ENCODE results near the gene FMC1.
"Not testable (repeated sequence)": the region's sequence is repeated elsewhere in the genome, so short reads cannot be mapped to it uniquely, and the experiment has no call there.

FMC1 gene

GRCh38 chr7:139340037-139340807 lies 915 bp upstream of the FMC1 start:
- peak; percentile 97 for DNase-seq (ENCODE audit: low read depth, low spot score)

GRCh38 chr7:139340808-139341057 lies 404 bp upstream of the FMC1 start:
- DNase-seq (ENCODE audit: low read depth, low spot score): no peak

GRCh38 chr7:139341776-139342226 lies 664 bp downstream of the FMC1 start:
- no peak for DNase-seq (ENCODE audit: low read depth, low spot score)

- DNase-seq (ENCODE audit: low read depth, low spot score): no peak
Observed at GRCh38 chr7:139345042-139345441, 3.9 kb downstream of the FMC1 start.

- DNase-seq (ENCODE audit: low read depth, low spot score): no peak
Observed at GRCh38 chr7:139351027-139351426, 9.9 kb downstream of the FMC1 start.

GRCh38 chr7:139354729-139355128 lies 13.6 kb downstream of the FMC1 start:
- no peak for DNase-seq (ENCODE audit: low read depth, low spot score)

- no peak for DNase-seq (ENCODE audit: low read depth, low spot score)
Observed at GRCh38 chr7:139355320-139355719, 14.2 kb downstream of the FMC1 start.

- DNase-seq (ENCODE audit: low read depth, low spot score): not testable (repeated sequence)
Observed at GRCh38 chr7:139357729-139358506, 16.8 kb downstream of the FMC1 start.

GRCh38 chr7:139358541-139359365 lies 17.6 kb downstream of the FMC1 start:
- DNase-seq (ENCODE audit: low read depth, low spot score): no peak

- DNase-seq (ENCODE audit: low read depth, low spot score): peak; percentile 94
Observed at GRCh38 chr7:139359366-139360209, 18.5 kb downstream of the FMC1 start, which contains the start of gene LUC7L2. LUC7L2 (plus strand) TSS chr7:139359894; CDS start chr7:139360262, 368 bp downstream.

GRCh38 chr7:139360210-139360947 lies 19.2 kb downstream of the FMC1 start:
- peak; percentile 83 for DNase-seq (ENCODE audit: low read depth, low spot score)

- no peak for DNase-seq (ENCODE audit: low read depth, low spot score)
Observed at GRCh38 chr7:139360948-139361307, 19.8 kb downstream of the FMC1 start.

- no peak for DNase-seq (ENCODE audit: low read depth, low spot score)
Observed at GRCh38 chr7:139361523-139361922, 20.4 kb downstream of the FMC1 start.

GRCh38 chr7:139362302-139362701 lies 21.2 kb downstream of the FMC1 start:
- no peak for DNase-seq (ENCODE audit: low read depth, low spot score)

- no peak for DNase-seq (ENCODE audit: low read depth, low spot score)
Observed at GRCh38 chr7:139362981-139363380, 21.8 kb downstream of the FMC1 start.

GRCh38 chr7:139365336-139365735 lies 24.2 kb downstream of the FMC1 start:
- DNase-seq (ENCODE audit: low read depth, low spot score): no peak

- DNase-seq (ENCODE audit: low read depth, low spot score): no peak
Observed at GRCh38 chr7:139366400-139366799, 25.3 kb downstream of the FMC1 start.

- no peak for DNase-seq (ENCODE audit: low read depth, low spot score)
Observed at GRCh38 chr7:139367438-139368155, 26.5 kb downstream of the FMC1 start.

GRCh38 chr7:139370301-139370942 lies 29.3 kb downstream of the FMC1 start:
- DNase-seq (ENCODE audit: low read depth, low spot score): no peak

- DNase-seq (ENCODE audit: low read depth, low spot score): no peak
Observed at GRCh38 chr7:139370943-139371313, 29.8 kb downstream of the FMC1 start.
